K562 (cell line): ENCODE results near the gene MARS1. TPM values are rescaled to one million over a fixed set of nuclear protein-coding genes. Genes with fewer than 3 reads are reported as not detected.

Source experiments
- CAMTA2 ChIP-seq: fragments of 250-450 bp; sonication (Bioruptor Pico); conservative IDR thresholded peaks from 2 replicates; pipeline ENCODE4 v1.5.1; 2022
- CBX5 ChIP-seq: IDR thresholded peaks from 2 replicates; pipeline ENCODE4 v1.6.1; 2014; ENCODE audit warnings: low read depth, borderline replicate concordance
- CEBPG ChIP-seq, 3 experiments: fragments of 200-800 bp in 1 of 3; sonication (Bioruptor generic) in 1 of 3; sonication (generic) in 1 of 3; formaldehyde crosslinking in 1 of 3; IDR thresholded peaks in 2 of 3; conservative IDR thresholded peaks in 1 of 3; 2 replicates each; pipeline versions ENCODE4 v1.6.1 to v1.8.0; 2016 to 2022; ENCODE audit warnings: missing compliant biosample characterization in 2 of 3, missing genetic modification characterization in 2 of 3, mild to moderate bottlenecking in 1 of 3, missing genetic modification reagents in 1 of 3
- DEAF1 ChIP-seq: fragments of 450-650 bp; formaldehyde crosslinking; IDR thresholded peaks from 2 replicates; pipeline ENCODE4 v1.4.0; 2020; ENCODE audit warnings: mild to moderate bottlenecking, moderate library complexity
- ILK ChIP-seq: fragments of 450-650 bp; IDR thresholded peaks from 2 replicates; pipeline ENCODE4 v1.6.1; 2016; ENCODE audit warnings: missing genetic modification characterization, low read depth, mild to moderate bottlenecking, missing compliant biosample characterization, moderate library complexity, borderline replicate concordance
- NUFIP1 ChIP-seq: fragments of 450-650 bp; IDR thresholded peaks from 2 replicates; pipeline ENCODE4 v1.6.1; 2018; ENCODE audit not compliant: partially characterized antibody
- TAL1 ChIP-seq: fragments of 450-650 bp; IDR thresholded peaks from 2 replicates; pipeline ENCODE4 v1.6.1; 2016; ENCODE audit warnings: mild to moderate bottlenecking
- TEAD4 ChIP-seq, 2 experiments: sonication (generic) in 1 of 2; formaldehyde crosslinking in 1 of 2; IDR thresholded peaks; 2 replicates each; pipeline versions ENCODE4 v1.6.1 to v1.8.0; 2012 to 2022; ENCODE audit warnings: borderline replicate concordance in 1 of 2, inconsistent platforms in 1 of 2, low read length in 1 of 2, mild to moderate bottlenecking in 1 of 2, missing genetic modification reagents in 1 of 2
- ZKSCAN8 ChIP-seq: fragments of 200-800 bp; sonication (Bioruptor generic); IDR thresholded peaks from 2 replicates; pipeline ENCODE4 v1.6.1; 2016; ENCODE audit warnings: missing genetic modification characterization, missing compliant biosample characterization
- ZNF24 ChIP-seq: fragments of 450-650 bp; IDR thresholded peaks from 2 replicates; pipeline ENCODE4 v1.6.1; 2016
- ZNF592 ChIP-seq: fragments of 450-650 bp; IDR thresholded peaks from 2 replicates; pipeline ENCODE4 v1.6.1; 2017; ENCODE audit warnings: antibody characterized with exemption, mild to moderate bottlenecking
- polyA plus RNA-seq, 8 experiments: library from polyadenylated mRNA; depleted of rRNA in 4 of 8; stranded (reverse) in 5 of 8; unstranded in 3 of 8; fragments of >200 nt; fragmentation: Nextera tagmentation in 2 of 8; fragmentation: Illumina TruSeq in 1 of 8; extraction: Ambion mirVana in 2 of 8; extraction: Trizol in 1 of 8; gene quantifications; 2 replicates each; pipeline versions ENCODE4 v1.2.1 to v1.2.3, GENCODE V29; 2011 to 2014; ENCODE audit warnings: inconsistent platforms in 1 of 8, missing spikeins in 1 of 8
- total RNA-seq, 7 experiments: library from RNA; depleted of rRNA in 6 of 7; stranded (reverse); fragments of >200 nt in 6 of 7; fragmentation: Illumina TruSeq in 2 of 7; extraction: Trizol in 2 of 7; gene quantifications; 2 replicates each; pipeline versions ENCODE4 v1.2.1 to v1.2.3, GENCODE V29; 2011 to 2021; ENCODE audit warnings: low replicate concordance in 1 of 7
- TF ChIP-seq, protein P1 (sequence below), 2 experiments: fragments of 450-650 bp in 1 of 2; sonication (generic) in 1 of 2; formaldehyde crosslinking in 1 of 2; IDR thresholded peaks in 1 of 2; conservative IDR thresholded peaks in 1 of 2; 2 replicates each; pipeline versions ENCODE4 v1.6.1 to v1.8.1; 2016 to 2023; ENCODE audit warnings: mild to moderate bottlenecking in 2 of 2, moderate library complexity in 2 of 2, inconsistent platforms in 1 of 2, missing genetic modification reagents in 1 of 2
- TF ChIP-seq, protein P2 (sequence below): fragments of 450-650 bp; IDR thresholded peaks from 2 replicates; pipeline ENCODE4 v1.7.1; 2018; ENCODE audit warnings: mild to moderate bottlenecking, low read depth; ENCODE audit not compliant: partially characterized antibody
- TF ChIP-seq, protein P3 (sequence below), 2 experiments: fragments of 450-650 bp; IDR thresholded peaks; 2 replicates each; pipeline ENCODE4 v1.6.1; 2016

Gene MARS1
- total and polyA plus RNA-seq, 9 of the 15 experiments (the other 6 are each of a cell fraction or from before 2014, with no cell fraction given) = 117 to 382 (median 220) TPM

- TF ChIP-seq, protein P1, sequence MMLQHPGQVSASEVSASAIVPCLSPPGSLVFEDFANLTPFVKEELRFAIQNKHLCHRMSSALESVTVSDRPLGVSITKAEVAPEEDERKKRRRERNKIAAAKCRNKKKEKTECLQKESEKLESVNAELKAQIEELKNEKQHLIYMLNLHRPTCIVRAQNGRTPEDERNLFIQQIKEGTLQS (IDR thresholded peaks at IDR 0.05) = no peak
- TF ChIP-seq, protein P1 (CRISPR knock-in tag; conservative IDR thresholded peaks at IDR 0.05) = no peak
- TF ChIP-seq CAMTA2 (no peak), NUFIP1 (no peak), ZNF592 (peak; percentile 69; the same call in 1 of the 2 replicates), CEBPG (CRISPR knock-in tag; IDR thresholded peaks at IDR 0.05) (0 out of 2 replicates have a peak, but pooled peaks have one; percentile 9), CEBPG (tag; conservative IDR thresholded peaks at IDR 0.05 in 1 of 2, IDR thresholded peaks at IDR 0.05 in 1 of 2) (no peak), CBX5 (no peak), ZNF24 (no peak), TAL1 (no peak; the same call in 1 of the 2 replicates), TEAD4 (IDR thresholded peaks at IDR 0.05; ENCODE audit: low read length) (peak; percentile 52; the same call in 1 of the 2 replicates), TEAD4 (CRISPR knock-in tag; IDR thresholded peaks at IDR 0.05; ENCODE audit: borderline replicate concordance) (no peak), DEAF1 (CRISPR knock-in tag) (no peak), ZKSCAN8 (no peak), ILK (tag) (no peak)
- TF ChIP-seq, protein P2, sequence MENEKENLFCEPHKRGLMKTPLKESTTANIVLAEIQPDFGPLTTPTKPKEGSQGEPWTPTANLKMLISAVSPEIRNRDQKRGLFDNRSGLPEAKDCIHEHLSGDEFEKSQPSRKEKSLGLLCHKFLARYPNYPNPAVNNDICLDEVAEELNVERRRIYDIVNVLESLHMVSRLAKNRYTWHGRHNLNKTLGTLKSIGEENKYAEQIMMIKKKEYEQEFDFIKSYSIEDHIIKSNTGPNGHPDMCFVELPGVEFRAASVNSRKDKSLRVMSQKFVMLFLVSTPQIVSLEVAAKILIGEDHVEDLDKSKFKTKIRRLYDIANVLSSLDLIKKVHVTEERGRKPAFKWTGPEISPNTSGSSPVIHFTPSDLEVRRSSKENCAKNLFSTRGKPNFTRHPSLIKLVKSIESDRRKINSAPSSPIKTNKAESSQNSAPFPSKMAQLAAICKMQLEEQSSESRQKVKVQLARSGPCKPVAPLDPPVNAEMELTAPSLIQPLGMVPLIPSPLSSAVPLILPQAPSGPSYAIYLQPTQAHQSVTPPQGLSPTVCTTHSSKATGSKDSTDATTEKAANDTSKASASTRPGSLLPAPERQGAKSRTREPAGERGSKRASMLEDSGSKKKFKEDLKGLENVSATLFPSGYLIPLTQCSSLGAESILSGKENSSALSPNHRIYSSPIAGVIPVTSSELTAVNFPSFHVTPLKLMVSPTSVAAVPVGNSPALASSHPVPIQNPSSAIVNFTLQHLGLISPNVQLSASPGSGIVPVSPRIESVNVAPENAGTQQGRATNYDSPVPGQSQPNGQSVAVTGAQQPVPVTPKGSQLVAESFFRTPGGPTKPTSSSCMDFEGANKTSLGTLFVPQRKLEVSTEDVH = peak; percentile 61
- TF ChIP-seq, protein P3, sequence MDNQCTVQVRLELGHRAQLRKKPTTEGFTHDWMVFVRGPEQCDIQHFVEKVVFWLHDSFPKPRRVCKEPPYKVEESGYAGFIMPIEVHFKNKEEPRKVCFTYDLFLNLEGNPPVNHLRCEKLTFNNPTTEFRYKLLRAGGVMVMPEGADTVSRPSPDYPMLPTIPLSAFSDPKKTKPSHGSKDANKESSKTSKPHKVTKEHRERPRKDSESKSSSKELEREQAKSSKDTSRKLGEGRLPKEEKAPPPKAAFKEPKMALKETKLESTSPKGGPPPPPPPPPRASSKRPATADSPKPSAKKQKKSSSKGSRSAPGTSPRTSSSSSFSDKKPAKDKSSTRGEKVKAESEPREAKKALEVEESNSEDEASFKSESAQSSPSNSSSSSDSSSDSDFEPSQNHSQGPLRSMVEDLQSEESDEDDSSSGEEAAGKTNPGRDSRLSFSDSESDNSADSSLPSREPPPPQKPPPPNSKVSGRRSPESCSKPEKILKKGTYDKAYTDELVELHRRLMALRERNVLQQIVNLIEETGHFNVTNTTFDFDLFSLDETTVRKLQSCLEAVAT (IDR thresholded peaks at IDR 0.05) = no peak
These were observed 31.6 kb upstream of the MARS1 start (continued) for GRCh38 chr12:57456145-57456700.
